Osteoblast (primary cell): ENCODE data around the gene RANBP3. TPM values are rescaled to one million over a fixed set of nuclear protein-coding genes. Genes with fewer than 3 reads are reported as not detected.

ENCODE experiments used
- DNase-seq: peaks from one replicate; pipeline ENCODE4 v3.0.0; 2011; ENCODE audit warnings: low spot score, mixed read lengths; ENCODE audit not compliant: insufficient read length; ENCODE audit errors: missing footprints
- H2AFZ ChIP-seq: 2 replicates; pipeline ENCODE4 v1.6.0; 2011; ENCODE audit warnings: mild to moderate bottlenecking, low read length
- H3K27ac ChIP-seq: 2 replicates; pipeline ENCODE4 v1.5.1; 2011; ENCODE audit warnings: mild to moderate bottlenecking, low read depth, low read length, moderate library complexity
- H3K27me3 ChIP-seq: 2 replicates; pipeline ENCODE4 v1.6.0; 2012; ENCODE audit warnings: mild to moderate bottlenecking, control low read depth, inconsistent platforms, low read length, moderate library complexity; ENCODE audit not compliant: insufficient read depth
- H3K36me3 ChIP-seq: 2 replicates; pipeline ENCODE4 v1.5.1; 2011; ENCODE audit warnings: mild to moderate bottlenecking, low read length, control low read depth, moderate library complexity; ENCODE audit not compliant: insufficient read depth
- H3K4me1 ChIP-seq: 2 replicates; pipeline ENCODE4 v1.5.1; 2011; ENCODE audit warnings: mild to moderate bottlenecking, low read length, control low read depth, moderate library complexity; ENCODE audit not compliant: insufficient read depth
- H3K4me2 ChIP-seq: 2 replicates; pipeline ENCODE4 v1.6.0; 2011; ENCODE audit warnings: mild to moderate bottlenecking, low read length; ENCODE audit not compliant: insufficient read depth
- H3K4me3 ChIP-seq: fragments of 200-600 bp; sonication (generic); 3 replicates; pipeline ENCODE4 v1.5.1; 2012; ENCODE audit warnings: mild to moderate bottlenecking, low read length, inconsistent platforms; ENCODE audit not compliant: insufficient read depth
- H3K79me2 ChIP-seq: 2 replicates; pipeline ENCODE4 v1.6.0; 2012; ENCODE audit warnings: mild to moderate bottlenecking, low read length, control low read depth, inconsistent platforms; ENCODE audit not compliant: insufficient read depth
- H3K9me3 ChIP-seq: 2 replicates; pipeline ENCODE4 v1.5.1; 2011; ENCODE audit warnings: low read depth, low read length, control low read depth
- H4K20me1 ChIP-seq: 2 replicates; pipeline ENCODE4 v1.6.0; 2012; ENCODE audit warnings: mild to moderate bottlenecking, low read length, control low read depth; ENCODE audit not compliant: insufficient read depth
- total RNA-seq: library from RNA; depleted of rRNA; stranded (reverse); fragments of >200 nt; gene quantifications from 2 replicates; pipeline ENCODE4 v1.2.3, GENCODE V29; 2012
- TF ChIP-seq, protein P1 (sequence below): IDR thresholded peaks from 2 replicates; pipeline ENCODE4 v1.5.1; 2011; ENCODE audit warnings: mild to moderate bottlenecking, low read depth, low read length, moderate library complexity; ENCODE audit errors: extremely low read depth

The RANBP3 gene
- total RNA-seq, 1 donor = 40.5 TPM

GRCh38 chr19:5976768-5977167 lies 1.2 kb downstream of the RANBP3 start:
- TF ChIP-seq, protein P1, sequence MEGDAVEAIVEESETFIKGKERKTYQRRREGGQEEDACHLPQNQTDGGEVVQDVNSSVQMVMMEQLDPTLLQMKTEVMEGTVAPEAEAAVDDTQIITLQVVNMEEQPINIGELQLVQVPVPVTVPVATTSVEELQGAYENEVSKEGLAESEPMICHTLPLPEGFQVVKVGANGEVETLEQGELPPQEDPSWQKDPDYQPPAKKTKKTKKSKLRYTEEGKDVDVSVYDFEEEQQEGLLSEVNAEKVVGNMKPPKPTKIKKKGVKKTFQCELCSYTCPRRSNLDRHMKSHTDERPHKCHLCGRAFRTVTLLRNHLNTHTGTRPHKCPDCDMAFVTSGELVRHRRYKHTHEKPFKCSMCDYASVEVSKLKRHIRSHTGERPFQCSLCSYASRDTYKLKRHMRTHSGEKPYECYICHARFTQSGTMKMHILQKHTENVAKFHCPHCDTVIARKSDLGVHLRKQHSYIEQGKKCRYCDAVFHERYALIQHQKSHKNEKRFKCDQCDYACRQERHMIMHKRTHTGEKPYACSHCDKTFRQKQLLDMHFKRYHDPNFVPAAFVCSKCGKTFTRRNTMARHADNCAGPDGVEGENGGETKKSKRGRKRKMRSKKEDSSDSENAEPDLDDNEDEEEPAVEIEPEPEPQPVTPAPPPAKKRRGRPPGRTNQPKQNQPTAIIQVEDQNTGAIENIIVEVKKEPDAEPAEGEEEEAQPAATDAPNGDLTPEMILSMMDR = no peak
- H3K4me2 ChIP-seq = peak overlapping the region; percentile 82
- no peak overlapping the region for H2AFZ ChIP-seq
- H3K36me3 ChIP-seq = peaks cover 7% of the 10 kb centered on the region
- no peaks in the 10 kb centered on the region for H3K27me3 ChIP-seq
- H3K27ac ChIP-seq = peak overlapping the region; percentile 2
- peaks cover 35% of the 10 kb centered on the region for H3K4me1 ChIP-seq
- no peak for DNase-seq
- H3K9me3 ChIP-seq = no peaks in the 10 kb centered on the region
- peaks cover 75% of the 10 kb centered on the region for H3K79me2 ChIP-seq
- peak overlapping the region; percentile 89 for H3K4me3 ChIP-seq
- H4K20me1 ChIP-seq = peaks cover 47% of the 10 kb centered on the region

- Histone ChIP-seq H3K4me2 (no peak overlapping the region), H3K4me1 (peaks cover 35% of the 10 kb centered on the region), H3K27ac (no peak overlapping the region), H2AFZ (no peak overlapping the region), H3K27me3 (no peaks in the 10 kb centered on the region), H4K20me1 (peaks cover 59% of the 10 kb centered on the region), H3K36me3 (peaks cover 7% of the 10 kb centered on the region), H3K9me3 (no peaks in the 10 kb centered on the region), H3K79me2 (peaks cover 87% of the 10 kb centered on the region), H3K4me3 (no peak overlapping the region)
- DNase-seq = peak; percentile 29
- TF ChIP-seq, protein P1 = no peak
These were observed 2.6 kb downstream of the RANBP3 start for GRCh38 chr19:5975388-5975728.

- Histone ChIP-seq H2AFZ (no peak overlapping the region), H3K27ac (no peak overlapping the region), H3K4me3 (no peak overlapping the region), H3K79me2 (peaks cover 92% of the 10 kb centered on the region), H3K4me1 (peaks cover 33% of the 10 kb centered on the region), H3K36me3 (peaks cover 7% of the 10 kb centered on the region), H3K27me3 (no peaks in the 10 kb centered on the region), H3K9me3 (no peaks in the 10 kb centered on the region), H4K20me1 (peaks cover 64% of the 10 kb centered on the region), H3K4me2 (no peak overlapping the region)
- TF ChIP-seq, protein P1 = no peak
- DNase-seq = peak; percentile 56
These were observed 3.1 kb downstream of the RANBP3 start for GRCh38 chr19:5974721-5975387.

GRCh38 chr19:5973867-5974635 lies 3.9 kb downstream of the RANBP3 start:
- no peaks in the 10 kb centered on the region for H3K9me3 ChIP-seq
- H3K79me2 ChIP-seq = peaks cover 97% of the 10 kb centered on the region
- no peak overlapping the region for H3K4me2 ChIP-seq
- no peak overlapping the region for H2AFZ ChIP-seq
- H3K27ac ChIP-seq = peak overlapping the region; percentile 15
- H3K36me3 ChIP-seq = peaks cover 7% of the 10 kb centered on the region
- no peak overlapping the region for H3K4me3 ChIP-seq
- TF ChIP-seq, protein P1 = no peak
- H3K4me1 ChIP-seq = peaks cover 26% of the 10 kb centered on the region
- peak; percentile 68 for DNase-seq
- H3K27me3 ChIP-seq = no peaks in the 10 kb centered on the region
- H4K20me1 ChIP-seq = peaks cover 72% of the 10 kb centered on the region
